EL (cell line): Measurements from ENCODE around the gene CNOT4.
A peak's percentile ranks its signal among the peaks of the same experiment; 100 is the strongest.
"Not testable (repeated sequence)": the region's sequence is repeated elsewhere in the genome, so short reads cannot be mapped to it uniquely, and the experiment has no call there.

ENCODE experiments used
- DNase-seq: peaks from one replicate; pipeline ENCODE4 v3.0.0-alpha.2; 2016

The CNOT4 gene

DNA sequence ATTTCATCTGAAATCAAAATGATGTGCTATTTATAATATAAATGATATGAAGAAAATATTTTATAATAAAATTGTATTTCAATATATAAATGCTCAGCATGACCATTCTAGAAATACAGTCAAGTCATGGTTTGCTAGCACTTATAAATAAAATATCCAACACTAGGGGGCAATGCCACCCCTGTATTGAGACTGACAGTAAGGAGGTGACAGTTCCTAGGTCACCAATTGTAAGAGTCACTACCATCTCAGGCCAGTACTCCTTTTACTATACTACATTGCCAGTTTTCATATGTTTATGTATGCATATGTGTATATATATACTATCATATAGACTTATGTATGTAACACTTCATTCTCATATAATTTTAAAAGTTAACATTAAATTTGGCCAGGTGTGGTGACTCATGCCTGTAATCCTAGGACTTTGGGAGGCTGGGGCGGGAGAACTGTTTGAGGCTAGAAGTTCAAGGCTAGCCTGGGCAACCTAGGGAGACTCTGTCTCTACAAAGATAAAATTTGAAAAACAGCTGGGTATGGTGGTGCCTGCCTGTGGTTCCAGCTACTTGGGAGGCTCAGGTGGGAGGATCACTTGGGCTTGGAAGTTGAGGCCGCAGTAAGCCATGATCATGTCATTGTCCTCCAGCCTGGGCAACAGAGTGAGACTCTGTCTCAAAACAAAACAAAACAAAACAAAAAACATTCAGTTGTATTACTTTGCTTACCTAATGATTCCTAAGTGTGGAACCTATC lies 2.4 kb upstream of the CNOT4 start:
- DNase-seq: peak; percentile 49

DNA sequence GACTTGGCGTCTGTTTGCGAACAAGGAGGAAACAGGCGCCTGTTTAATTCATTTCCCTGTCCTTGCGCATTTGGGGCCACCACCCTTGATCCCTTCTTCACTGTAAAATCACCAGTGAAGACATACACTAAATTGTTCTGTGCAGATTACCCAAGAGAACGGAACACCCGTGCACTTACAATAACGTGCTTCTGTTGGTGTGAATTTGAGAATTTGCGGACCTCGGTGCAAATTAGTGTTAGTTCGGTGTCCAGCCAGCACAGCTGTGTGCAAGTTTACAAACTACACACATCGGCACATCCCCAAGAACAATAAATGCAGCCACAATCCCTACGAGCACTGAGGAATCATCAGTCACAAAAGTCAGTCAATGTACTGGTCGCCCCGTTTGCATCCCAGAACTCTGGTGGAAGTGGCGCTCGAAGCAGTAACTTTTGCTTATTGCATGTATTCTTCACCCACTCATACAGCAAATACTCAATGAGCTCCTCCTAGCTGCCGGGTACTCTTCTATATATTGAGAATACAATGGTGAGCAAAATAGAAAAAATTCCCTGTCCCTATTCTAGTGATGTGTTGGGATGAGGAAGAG lies 786 bp upstream of the CNOT4 start:
- DNase-seq: peak; percentile 16

DNA sequence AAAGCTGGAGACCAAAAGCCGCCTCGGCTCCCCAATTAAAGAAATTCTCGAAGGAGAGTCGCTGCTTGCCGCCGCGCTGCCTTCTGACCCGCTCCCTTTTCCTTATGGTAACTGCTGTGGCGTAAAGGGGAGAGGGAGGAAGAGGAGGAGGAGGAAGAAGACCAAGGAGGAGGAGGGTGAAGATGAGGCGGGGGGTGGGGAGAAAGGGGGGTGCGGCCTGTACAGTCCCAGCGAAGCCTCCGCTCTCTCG lies 388 bp downstream of the CNOT4 start:
- DNase-seq: peak; percentile 71

DNA sequence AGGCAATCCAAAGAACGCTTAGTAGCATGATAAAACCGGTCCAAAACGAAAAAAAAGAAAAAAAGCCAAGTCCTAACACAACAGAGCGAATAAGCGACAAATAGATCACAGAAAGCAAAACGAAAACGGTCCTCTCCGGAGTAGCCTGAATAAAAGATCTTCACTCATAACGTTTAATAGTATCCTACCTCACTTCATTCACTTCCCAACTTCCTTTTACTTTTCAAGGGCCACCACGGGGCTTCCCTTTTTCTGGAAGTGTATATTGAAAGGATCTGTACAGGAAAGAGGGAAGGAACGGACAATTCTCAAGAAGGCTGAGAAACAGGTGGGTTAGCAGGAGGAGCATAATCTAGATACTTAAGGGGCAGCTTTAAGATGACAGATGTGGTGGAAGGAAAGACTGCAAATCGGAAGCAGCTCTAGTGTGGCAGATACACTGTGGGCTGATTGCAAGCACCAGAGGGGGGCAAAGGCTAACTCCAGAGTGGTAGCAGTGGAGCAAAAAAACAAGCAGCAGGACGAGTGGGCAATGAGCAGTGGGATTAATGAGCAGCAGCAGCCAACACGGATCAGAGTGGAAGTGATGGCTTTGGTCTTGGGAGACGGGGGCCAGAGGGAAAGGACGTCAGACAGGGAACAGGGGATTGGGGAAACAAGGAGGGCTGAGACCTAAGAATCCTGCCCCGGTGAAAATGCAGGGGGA lies 866 bp downstream of the CNOT4 start:
- peak; percentile 51 for DNase-seq

DNA sequence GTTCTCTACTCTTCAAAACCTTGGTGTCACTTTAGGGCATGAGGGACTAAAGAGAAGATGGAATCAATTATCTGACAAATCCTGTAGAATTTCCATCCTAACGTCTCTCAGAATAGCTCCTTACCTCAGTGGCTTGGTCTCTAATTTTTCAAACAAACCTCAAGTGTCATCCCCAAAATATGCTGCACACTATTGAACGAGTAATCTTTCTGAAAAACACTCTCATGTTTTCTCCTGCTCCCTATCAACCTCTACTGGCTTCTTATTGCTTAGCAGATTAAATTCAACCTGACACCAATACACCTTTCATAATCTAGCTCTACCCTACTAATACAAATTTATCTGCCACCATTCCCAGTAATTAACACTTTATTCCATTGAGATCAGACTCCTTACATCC lies 8.5 kb downstream of the CNOT4 start:
- DNase-seq: peak; percentile 35

DNA sequence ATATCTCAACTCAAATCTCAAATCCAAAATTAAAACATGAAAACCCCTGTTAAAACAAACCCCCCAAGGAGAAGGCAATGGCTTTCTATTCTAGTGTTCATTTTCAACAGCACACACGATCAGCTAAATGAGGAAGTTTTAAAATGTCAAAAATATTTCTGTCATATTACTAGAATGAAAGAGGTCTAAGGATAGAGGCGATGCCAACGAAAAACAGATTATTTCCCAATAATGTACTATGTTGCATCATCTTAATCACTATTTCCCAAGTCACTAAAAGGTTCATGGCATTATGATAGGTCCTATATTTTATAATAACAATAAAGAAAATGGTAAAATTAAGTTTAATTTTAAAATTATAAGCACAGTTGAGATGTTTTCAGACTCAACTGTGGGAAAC lies 10.1 kb downstream of the CNOT4 start:
- DNase-seq: no peak

DNA sequence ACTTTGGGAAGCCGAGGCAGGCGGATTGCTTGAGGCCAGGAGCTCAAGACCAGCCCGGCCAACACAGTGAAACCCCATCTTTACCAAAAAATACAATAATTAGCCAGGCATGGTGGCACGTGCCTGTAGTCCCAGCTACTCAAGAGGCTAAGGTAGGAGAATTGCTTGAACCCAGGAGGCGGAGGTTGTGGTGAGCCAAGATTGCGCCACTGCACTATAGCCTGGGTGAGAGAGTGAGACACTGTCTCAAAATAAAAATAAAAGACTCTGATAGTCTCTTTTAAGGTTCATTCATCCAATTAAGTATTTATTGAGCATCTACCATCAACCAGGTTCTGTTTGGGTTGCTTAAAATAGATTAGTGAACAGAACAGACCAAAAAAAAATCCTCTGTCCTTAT lies 12.7 kb downstream of the CNOT4 start:
- DNase-seq: not testable (repeated sequence)

DNA sequence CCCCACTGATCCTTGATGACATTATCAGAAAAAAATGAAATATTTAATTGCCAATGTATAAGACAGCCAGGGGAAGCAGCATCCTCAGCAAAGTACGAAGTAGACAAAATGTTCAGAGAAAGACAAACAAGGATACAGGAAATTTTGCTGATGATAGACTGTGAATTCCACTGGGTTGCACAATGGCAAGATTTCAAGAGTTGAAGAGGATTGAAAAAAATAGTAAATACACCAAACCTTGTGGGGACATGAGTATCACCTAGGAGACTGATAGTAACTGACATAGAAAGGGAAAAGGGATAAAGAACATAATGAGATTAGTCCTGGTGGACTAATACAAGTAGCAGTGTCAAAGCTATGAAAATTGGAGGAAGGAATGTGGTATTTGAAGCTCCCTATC lies 16.5 kb downstream of the CNOT4 start:
- DNase-seq: no peak

DNA sequence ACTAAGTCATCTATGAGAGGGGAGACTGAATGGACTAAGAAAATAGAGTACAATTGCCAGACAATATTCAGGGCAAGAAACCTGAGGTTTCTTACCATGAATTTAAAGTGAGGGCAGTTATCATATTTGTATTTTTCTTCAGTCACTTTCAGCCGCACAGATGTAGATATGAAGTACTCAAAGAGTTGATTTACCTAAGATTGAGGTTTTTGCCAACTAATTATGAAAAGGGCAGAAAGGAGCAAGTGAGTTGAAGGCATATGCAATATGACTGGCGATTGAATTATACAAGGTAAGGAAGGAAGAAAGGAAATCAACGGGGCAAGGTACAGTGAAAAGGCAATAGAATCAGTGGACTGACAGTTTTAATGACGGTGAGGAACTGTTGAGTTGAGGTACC lies 17.8 kb downstream of the CNOT4 start:
- DNase-seq: no peak

DNA sequence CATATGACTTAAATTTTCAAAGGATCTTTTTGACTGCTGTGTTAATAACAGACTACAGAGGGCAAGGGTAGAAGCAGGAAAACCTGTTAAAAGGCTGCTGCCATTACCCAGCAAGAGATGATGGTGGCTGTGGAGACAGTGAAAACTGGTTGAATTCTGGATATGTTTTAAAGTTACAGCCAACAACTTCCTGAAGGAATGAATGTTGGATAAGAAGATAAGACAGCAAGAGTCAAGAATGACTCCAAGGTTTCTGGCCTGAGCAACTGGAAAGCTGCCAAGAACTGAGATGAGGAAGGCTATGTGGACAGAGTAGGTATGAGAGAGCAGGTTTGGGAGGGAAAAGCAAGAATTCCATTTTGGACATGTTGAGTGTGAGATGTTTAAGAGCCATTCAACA lies 19.1 kb downstream of the CNOT4 start:
- peak; percentile 50 for DNase-seq

DNA sequence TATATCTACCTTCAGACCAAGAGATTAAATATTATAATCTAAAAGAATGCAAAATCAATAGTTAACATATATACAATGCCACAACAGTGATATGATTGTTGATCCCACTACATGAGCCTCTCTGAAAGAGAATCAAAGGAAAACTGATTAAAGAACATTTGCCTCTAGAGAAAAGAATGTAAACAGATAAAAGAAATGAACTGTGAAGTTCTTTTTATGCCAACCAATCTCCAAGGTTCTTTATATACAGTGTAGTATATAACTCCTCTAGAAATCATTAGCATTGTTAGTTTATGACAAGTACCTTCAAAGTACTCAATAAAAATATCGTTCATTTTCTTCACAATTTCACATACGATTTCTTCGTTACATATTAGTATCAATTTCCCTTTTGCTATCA lies 20.1 kb downstream of the CNOT4 start:
- DNase-seq: no peak

DNA sequence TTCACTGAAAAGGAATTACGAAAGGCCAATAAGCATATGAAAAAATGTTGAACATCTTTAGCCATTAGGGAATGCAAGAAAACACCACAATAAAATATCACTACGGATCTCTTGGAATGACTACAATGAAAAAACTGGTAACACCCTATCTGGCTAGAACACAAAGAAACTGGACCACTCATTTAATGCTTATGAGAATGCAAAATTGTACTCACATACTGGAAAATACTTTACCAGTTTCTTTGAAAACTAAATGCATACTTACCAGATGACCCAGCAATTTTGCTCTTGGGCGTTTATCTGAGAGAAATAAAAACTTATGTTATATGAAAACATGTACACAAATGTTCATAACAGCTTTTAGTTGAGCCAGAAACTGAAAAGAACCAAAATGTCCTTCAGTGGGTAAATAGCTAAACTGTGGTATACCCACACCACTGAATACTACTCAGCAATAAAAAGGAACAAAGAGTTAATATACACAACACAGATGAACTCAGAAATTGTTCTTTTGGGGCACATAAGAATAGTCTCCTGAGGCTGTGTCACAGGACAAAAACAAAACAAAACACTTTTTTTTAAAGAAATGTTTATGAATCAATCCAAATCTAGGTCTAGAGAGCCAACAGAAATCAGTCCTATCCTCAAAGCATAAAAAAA lies 23.5 kb downstream of the CNOT4 start:
- peak; percentile 60 for DNase-seq

DNA sequence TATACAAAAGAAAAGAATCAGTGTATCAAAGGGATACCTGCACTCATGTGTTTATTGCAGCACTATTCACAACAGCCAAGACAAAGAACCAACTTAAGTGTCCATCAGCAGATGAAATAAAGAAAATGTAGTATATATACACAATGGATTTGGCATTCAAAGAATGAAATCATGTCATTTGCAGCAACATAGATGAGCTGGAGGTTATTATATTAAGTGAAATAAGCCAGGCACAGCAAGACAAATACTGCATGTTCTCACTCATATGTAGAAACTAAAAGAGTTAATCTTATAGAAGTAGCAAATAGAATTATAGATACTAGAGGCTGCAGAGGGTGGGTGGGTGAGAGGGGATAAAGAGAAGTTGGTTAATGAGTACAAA lies 28.3 kb downstream of the CNOT4 start:
- no peak for DNase-seq

DNA sequence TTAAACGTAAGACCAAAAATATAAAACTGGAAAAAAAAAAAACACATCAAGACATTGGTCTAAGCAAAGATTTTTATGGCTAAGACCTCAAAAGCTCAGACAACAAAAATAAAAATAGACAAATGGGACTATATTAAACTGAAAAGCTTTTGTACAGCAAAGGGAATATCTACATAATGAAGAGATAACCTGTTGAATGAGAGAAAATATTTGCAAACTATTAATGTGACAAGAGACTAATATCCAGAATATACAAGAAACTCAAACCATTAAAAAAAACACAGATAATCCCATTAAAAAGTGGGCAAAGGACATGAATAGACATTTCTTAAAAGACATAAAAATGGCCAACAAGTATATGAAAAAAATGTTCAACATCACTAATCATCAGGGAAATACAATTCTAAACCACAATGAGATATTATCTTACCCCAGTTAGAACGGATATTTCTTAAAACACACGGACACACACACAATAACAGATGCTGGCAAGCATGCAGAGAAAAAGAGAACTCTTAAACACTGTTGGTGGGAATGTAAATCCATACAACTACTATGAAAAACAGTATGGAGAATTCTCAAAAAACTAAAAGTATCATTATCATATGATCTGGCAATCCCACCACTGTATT lies 28.8 kb downstream of the CNOT4 start:
- DNase-seq: no peak

DNA sequence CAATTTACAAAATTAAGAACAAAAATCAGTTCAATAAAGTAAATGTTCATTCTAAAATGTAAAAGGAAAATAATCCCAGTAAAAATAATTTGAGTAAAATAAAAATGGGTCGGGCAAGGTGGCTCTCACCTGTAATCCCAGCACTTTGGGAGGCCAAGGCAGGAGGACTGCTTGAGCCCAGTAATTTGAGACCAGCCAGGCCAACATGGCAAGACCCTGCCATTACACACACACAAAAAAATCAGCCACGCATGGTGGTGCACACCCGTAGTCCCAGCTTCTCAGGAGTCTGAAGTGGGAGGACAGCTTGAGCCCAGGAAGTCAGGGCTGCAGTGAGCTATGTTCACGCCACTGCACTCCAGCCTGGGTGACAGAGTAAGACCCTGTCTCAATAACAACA lies 34.4 kb downstream of the CNOT4 start:
- DNase-seq: no peak

DNA sequence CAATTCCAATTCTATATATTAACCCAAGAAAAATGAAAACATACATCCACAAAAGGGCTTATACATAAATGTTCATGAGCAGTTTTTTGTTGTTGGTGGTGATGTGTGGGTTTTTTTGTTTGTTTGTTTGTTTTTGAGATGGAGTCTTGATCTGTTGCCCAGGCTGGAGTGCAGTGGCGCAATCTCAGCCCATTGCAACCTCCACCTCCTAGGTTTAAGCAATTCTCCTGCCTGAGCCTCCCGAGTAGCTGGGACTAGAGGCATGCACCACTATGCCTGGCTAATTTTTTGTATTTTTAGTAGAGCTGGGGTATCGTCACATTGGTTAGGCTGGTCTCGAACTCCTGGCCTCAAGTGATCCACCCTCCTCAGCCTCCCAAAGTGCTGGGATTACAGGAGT lies 40.2 kb downstream of the CNOT4 start:
- DNase-seq: not testable (repeated sequence)

DNA sequence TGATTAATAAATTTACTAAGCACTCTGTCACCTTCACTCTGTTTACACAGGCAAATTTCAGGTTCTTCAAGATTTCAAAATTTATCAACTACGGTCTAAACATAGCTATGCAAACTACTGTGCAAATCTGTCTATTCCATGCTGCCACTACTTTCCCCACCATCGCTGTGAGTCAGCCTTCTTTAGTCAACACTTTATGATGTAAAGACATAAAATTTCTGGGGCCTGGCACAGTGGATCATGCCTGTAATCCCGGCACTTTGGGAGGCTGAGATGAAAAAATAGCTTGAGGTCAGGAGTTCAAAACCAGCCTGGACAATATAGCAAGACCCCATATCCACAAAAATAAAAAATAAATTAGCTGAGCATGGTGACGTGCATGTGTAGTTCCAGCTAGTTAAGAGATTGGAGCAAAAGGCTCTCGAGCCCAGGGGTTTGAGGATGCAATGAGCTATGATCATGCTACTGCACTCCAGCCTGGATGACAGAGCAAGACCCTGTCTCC lies 42.6 kb downstream of the CNOT4 start:
- peak; percentile 4 for DNase-seq

DNA sequence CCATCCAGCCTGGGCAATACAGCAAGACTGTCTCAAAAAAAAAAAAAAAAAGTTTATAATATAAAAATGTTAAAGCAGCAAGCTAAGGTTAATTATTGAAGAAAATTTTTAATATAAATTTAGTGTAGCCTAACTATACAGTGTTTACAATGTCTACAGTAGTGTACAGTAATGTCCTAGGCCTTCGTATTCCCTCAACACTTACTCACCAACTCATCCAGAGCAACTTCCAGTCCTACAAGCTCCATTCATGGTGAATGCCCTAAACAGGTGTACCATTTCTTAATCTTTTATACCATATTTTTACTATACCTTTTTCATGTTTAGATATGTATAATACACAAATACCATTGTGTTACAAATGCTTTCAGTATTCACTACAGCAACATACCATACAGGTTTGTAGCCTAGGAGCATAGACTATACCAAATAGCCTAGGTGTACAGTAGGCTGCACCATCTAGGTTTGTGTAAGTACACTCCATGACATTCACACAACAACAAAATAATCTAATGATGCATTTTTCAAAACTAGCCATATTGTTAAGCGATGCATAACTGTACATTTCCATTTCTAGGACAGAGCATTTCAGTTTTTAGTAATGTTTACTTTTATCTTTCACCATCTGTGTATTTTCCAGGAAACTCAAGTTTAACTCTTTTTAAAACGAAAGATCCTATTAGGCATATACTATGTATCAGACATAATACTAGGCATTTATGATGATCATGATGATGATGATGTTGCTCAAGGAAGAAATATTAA lies 43.3 kb downstream of the CNOT4 start:
- DNase-seq: no peak

DNA sequence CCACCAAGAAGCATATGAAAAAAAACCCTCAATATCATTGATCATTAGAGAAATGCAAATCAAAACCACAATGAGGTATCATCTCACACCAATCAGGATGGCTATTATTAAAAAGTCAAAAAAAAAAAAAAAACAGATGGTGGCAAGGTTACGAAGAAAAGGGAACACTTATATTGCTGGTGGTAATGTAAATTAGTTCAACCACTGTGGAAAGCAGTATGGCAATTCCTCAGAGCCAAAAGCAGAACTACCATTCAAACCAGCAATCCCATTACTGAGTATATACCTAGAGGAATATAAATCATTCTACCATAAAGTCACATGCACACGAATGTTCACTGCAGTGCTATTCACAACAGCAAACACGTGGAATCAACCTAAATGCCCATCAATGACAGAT lies 46.0 kb downstream of the CNOT4 start:
- no peak for DNase-seq

DNA sequence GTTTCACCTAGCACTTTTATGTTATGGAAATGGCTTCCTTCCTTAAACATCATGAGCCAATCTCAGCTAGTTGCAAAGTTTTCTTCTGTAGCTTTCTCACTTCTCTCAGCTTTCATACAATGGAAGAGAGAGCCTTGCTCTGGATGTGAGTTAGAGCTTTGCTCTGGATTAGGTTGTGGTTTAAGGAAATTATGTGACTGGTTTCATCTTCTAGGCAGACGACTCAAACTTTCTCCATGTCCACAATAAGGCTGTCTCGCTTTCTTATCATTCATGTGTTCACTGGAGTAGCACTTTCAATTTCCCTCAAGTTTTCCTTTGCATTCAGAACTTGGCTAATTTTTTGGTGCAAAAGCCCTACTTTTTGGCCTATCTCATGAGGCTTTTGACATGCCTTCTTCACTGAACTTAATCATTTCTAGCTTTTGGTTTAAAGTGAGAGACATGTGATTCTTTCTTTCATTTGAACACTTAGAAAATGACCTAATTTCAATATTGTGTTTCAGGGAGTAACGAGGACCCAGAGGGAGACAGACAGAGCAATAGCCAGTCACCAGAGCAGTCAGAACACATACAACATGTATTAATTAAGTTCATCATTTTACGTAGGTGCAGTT lies 49.8 kb downstream of the CNOT4 start:
- no peak for DNase-seq

DNA sequence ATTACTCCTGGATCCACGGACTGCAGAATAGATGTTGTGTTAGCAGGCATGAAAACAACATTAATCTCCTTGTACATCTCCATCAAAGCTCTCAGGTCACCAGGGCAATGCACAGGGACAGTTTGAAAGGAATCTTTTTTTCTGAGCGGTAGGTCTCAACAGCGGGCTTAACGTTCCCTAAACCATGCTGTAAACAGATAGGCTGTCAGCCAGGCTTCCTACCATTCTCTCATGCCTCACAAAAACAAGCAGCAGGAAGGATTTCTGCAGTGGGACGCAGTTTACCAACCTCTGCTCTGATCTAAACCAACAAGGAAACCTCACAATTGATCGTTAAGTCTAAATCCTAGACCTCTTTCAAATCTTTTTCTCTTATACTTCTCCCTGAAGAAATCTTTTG lies 50.8 kb downstream of the CNOT4 start:
- DNase-seq: no peak

DNA sequence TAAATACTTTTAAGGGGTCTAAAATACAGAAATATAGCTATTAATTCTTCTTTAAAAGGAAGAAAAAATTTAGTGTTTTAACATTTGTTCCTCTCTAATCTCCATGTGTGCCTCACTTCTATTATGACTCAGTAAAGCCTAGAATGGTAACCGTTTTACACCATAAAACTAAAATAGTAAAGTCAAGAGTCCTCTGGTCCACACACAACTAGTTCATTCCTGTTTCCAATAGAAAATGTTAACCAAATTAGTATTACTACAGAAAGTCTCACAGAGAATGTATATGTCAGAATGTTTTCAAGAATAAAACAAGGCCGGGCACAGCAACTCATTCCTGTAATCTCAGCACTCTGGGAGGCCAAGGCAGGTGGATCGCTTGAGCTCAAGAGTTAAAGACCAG lies 55.8 kb downstream of the CNOT4 start:
- DNase-seq: no peak
